HEK293 (cell line): Measurements from ENCODE around the gene SLX9.

Experiments used
- CTCF ChIP-seq: fragments of 450-650 bp; formaldehyde crosslinking; IDR thresholded peaks from 2 replicates; pipeline ENCODE4 v1.5.1; 2016; ENCODE audit warnings: missing biosample characterization, missing genetic modification characterization
- ZNF24 ChIP-seq: fragments of 450-650 bp; formaldehyde crosslinking; IDR thresholded peaks from 2 replicates; pipeline ENCODE4 v1.5.1; 2016; ENCODE audit warnings: missing biosample characterization, missing genetic modification characterization

DNA sequence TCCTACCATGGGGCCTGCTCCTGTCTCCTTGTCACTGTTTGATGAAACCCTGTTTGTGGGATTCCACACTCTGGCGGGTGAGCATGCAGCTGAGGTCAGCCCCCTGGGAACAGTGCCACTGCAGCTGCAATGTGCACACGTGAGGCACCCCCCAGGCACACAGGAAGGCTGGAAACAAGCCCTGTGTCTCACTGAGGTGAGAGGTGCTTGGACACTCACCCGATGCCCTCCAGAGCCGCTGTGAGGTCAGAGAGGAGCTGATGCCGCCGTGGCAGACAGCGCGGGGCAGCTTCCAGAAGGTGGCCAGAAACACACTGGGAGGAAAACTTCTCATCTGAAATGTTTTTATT is 49.7 kb downstream of the SLX9 start:
- TF ChIP-seq CTCF (no peak), ZNF24 (tag by site-specific recombination) (no peak)
